GM12891 (cell line): ENCODE measurements around the gene C11orf24.

Experiments used
- POLR2A ChIP-seq: IDR thresholded peaks from 2 replicates; pipeline ENCODE4 v1.6.1; 2011; ENCODE audit warnings: low read depth, low read length, control low read depth
- POLR2AphosphoS5 ChIP-seq: IDR thresholded peaks from 2 replicates; pipeline ENCODE4 v1.6.1; 2011; ENCODE audit warnings: low read depth, low read length, control low read depth

GRCh38 chr11:68308068-68308467 is 36.3 kb upstream of the C11orf24 start:
- TF ChIP-seq POLR2A, result no peak
- TF ChIP-seq POLR2AphosphoS5, result no peak
